HUES48 (cell line): Measurements from ENCODE around the gene PIEZO2.

Source experiments
- H3K27ac ChIP-seq: one replicate; pipeline ENCODE4 v1.7.0; 2013; ENCODE audit warnings: low read depth, low read length, inconsistent platforms
- H3K27me3 ChIP-seq: 2 replicates; pipeline ENCODE4 v1.6.1; 2013; ENCODE audit warnings: mild to moderate bottlenecking, low read length; ENCODE audit not compliant: control insufficient read depth, insufficient read depth
- H3K36me3 ChIP-seq: 2 replicates; pipeline ENCODE4 v1.6.1; 2013; ENCODE audit warnings: low read length; ENCODE audit not compliant: control insufficient read depth, insufficient read depth
- H3K4me1 ChIP-seq: 2 replicates; pipeline ENCODE4 v1.6.1; 2013; ENCODE audit warnings: mild to moderate bottlenecking, low read length; ENCODE audit not compliant: control insufficient read depth, insufficient read depth
- H3K4me3 ChIP-seq: 2 replicates; pipeline ENCODE4 v1.5.1; 2013; ENCODE audit warnings: mild to moderate bottlenecking, low read depth, low read length
- H3K9ac ChIP-seq: 2 replicates; pipeline ENCODE4 v1.6.1; 2013; ENCODE audit warnings: mild to moderate bottlenecking, low read depth, low read length, moderate library complexity
- H3K9me3 ChIP-seq: 2 replicates; pipeline ENCODE4 v1.6.1; 2013; ENCODE audit warnings: low read length; ENCODE audit not compliant: control insufficient read depth, insufficient read depth

The PIEZO2 gene

GRCh38 chr18:10707294-10707693 lies 442.1 kb downstream of the PIEZO2 start:
- Histone ChIP-seq H3K9me3 (no peaks in the 10 kb centered on the region), H3K27me3 (no peaks in the 10 kb centered on the region), H3K36me3 (no peaks in the 10 kb centered on the region), H3K4me1 (no peaks in the 10 kb centered on the region), H3K9ac (no peak overlapping the region), H3K4me3 (no peak overlapping the region), H3K27ac (no peak overlapping the region)

DNA sequence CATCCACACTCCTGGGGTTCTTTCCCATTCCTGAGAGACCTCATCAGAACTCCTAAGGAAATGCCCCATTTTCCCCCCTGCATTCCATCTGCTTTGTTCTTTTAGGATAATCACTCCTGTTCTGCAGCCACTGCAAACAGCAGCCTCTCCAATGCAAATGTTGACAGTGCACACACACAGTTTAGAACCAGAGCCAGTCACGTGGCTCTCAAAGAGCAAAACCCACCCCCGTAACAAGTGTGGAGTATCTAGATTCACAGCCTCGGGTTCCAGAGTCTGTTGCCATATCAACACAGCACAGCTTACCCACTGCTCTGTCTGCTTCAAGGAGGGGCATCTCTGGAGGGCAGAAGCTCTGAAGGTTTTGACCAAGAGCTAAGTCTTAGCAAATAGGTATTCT lies 443.6 kb downstream of the PIEZO2 start:
- no peak overlapping the region for H3K9ac ChIP-seq
- H3K27me3 ChIP-seq, result no peaks in the 10 kb centered on the region
- no peaks in the 10 kb centered on the region for H3K36me3 ChIP-seq
- no peak overlapping the region for H3K4me3 ChIP-seq
- no peak overlapping the region for H3K27ac ChIP-seq
- no peaks in the 10 kb centered on the region for H3K4me1 ChIP-seq
- no peaks in the 10 kb centered on the region for H3K9me3 ChIP-seq

GRCh38 chr18:10705291-10705690 lies 444.1 kb downstream of the PIEZO2 start:
- Histone ChIP-seq H3K36me3 (no peaks in the 10 kb centered on the region), H3K27ac (no peak overlapping the region), H3K4me3 (no peak overlapping the region), H3K9me3 (no peaks in the 10 kb centered on the region), H3K9ac (no peak overlapping the region), H3K4me1 (no peaks in the 10 kb centered on the region), H3K27me3 (no peaks in the 10 kb centered on the region)

- Histone ChIP-seq H3K9ac (no peak overlapping the region), H3K27me3 (no peaks in the 10 kb centered on the region), H3K4me3 (no peak overlapping the region), H3K9me3 (no peaks in the 10 kb centered on the region), H3K36me3 (no peaks in the 10 kb centered on the region), H3K4me1 (no peaks in the 10 kb centered on the region), H3K27ac (no peak overlapping the region)
Measured at GRCh38 chr18:10702206-10702605, 447.2 kb downstream of the PIEZO2 start.

DNA sequence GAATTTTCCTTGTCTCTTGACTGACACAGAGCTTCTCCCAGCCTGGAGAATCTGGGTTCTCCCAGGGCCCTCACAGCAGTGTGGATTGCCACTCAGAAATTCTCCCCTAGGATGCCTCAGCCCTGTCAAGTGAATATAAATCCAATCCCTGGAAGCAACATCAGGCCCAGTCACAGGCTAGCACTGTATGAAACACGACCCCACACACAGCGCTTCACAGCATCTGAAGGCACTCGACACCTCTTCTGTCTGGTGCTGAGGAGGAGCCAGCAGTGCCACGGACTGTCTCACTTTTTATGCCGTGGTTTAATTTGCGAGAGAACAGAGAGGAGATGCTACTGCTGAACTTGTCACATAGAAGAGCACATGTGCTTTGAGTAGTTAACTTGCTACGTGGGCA lies 459.0 kb downstream of the PIEZO2 start:
- Histone ChIP-seq H3K9ac (no peak overlapping the region), H3K9me3 (no peaks in the 10 kb centered on the region), H3K4me3 (no peak overlapping the region), H3K4me1 (no peaks in the 10 kb centered on the region), H3K36me3 (no peaks in the 10 kb centered on the region), H3K27me3 (no peaks in the 10 kb centered on the region), H3K27ac (no peak overlapping the region)

GRCh38 chr18:10690035-10690329 lies 459.4 kb downstream of the PIEZO2 start:
- Histone ChIP-seq H3K36me3 (no peaks in the 10 kb centered on the region), H3K27me3 (no peaks in the 10 kb centered on the region)

DNA sequence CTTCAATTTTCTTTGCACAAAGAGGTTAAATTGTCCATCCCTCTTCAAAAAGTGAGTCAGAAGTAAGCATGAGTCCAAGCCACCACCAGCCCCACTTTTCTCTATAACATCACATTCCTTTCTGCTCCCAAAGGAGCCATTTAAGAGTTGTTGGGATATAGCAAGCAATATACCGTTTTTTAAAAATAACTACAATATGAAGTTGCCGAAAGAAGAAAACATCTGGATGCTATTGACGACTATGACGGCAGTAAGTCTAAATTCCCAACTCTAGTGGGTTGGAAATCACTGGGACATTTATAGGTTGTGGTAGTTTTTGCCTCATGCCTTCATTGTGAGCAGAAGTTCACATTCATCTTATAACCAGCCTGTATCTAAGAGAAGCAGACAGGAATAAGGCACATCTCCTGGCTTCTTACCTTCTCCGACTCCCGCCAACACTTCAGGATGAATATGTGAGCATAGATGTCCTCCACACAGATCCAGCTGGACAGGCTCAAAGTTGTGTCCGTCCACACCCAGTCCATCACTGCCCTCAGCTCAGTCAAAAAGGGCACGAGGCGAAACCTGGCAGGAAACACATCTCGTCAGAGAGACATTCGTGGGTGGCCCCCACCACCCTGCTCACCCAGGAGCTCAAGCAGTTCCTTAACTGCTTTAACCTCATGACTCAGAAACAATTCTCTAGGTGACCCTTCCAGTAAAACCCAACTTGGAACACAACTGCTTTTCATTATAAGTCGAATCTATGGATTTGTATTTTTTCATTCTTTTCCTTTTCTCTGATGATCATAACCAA lies 459.9 kb downstream of the PIEZO2 start:
- no peaks in the 10 kb centered on the region for H3K9me3 ChIP-seq
- H3K4me1 ChIP-seq, result no peaks in the 10 kb centered on the region
- no peak overlapping the region for H3K9ac ChIP-seq
- no peaks in the 10 kb centered on the region for H3K36me3 ChIP-seq
- no peaks in the 10 kb centered on the region for H3K27me3 ChIP-seq
- no peak overlapping the region for H3K4me3 ChIP-seq
- H3K27ac ChIP-seq, result no peak overlapping the region

More at GRCh38 chr18:10690035-10690329, 459.4 kb downstream of the PIEZO2 start:
- Histone ChIP-seq H3K27ac (no peak overlapping the region), H3K4me1 (no peaks in the 10 kb centered on the region), H3K9me3 (no peaks in the 10 kb centered on the region), H3K9ac (no peak overlapping the region), H3K4me3 (no peak overlapping the region)

- no peak overlapping the region for H3K27ac ChIP-seq
- H3K27me3 ChIP-seq, result no peaks in the 10 kb centered on the region
- no peak overlapping the region for H3K9ac ChIP-seq
- H3K9me3 ChIP-seq, result no peaks in the 10 kb centered on the region
- H3K36me3 ChIP-seq, result no peaks in the 10 kb centered on the region
- no peak overlapping the region for H3K4me3 ChIP-seq
- H3K4me1 ChIP-seq, result no peaks in the 10 kb centered on the region
Measured at GRCh38 chr18:10688766-10689165, 460.6 kb downstream of the PIEZO2 start.

- Histone ChIP-seq H3K9me3 (no peaks in the 10 kb centered on the region), H3K27me3 (no peaks in the 10 kb centered on the region), H3K36me3 (no peaks in the 10 kb centered on the region), H3K4me1 (no peaks in the 10 kb centered on the region), H3K4me3 (no peak overlapping the region), H3K9ac (no peak overlapping the region), H3K27ac (no peak overlapping the region)
Measured at GRCh38 chr18:10687161-10687925, 462.0 kb downstream of the PIEZO2 start.

DNA sequence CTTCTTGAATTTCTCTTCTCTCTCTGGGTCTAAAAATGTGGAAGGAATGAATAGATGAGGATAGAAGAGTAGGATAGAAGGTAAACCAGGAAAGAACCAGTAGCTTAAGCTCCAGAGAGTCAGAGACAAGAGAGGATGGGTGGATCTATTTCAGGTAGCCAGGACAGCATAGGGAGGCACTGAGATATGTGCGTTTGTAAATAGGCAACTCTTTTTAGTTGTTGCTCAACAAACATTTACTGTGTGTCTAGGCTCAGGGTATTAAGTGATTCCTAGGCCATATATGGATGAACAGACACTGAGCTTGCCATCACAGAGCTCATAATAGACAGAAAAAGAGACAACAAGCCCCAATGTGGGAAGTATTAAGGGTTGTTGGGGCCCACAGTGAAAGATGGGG lies 463.1 kb downstream of the PIEZO2 start:
- Histone ChIP-seq H3K9ac (no peak overlapping the region), H3K4me1 (no peaks in the 10 kb centered on the region), H3K4me3 (no peak overlapping the region), H3K9me3 (no peaks in the 10 kb centered on the region), H3K27ac (no peak overlapping the region), H3K27me3 (no peaks in the 10 kb centered on the region), H3K36me3 (no peaks in the 10 kb centered on the region)

DNA sequence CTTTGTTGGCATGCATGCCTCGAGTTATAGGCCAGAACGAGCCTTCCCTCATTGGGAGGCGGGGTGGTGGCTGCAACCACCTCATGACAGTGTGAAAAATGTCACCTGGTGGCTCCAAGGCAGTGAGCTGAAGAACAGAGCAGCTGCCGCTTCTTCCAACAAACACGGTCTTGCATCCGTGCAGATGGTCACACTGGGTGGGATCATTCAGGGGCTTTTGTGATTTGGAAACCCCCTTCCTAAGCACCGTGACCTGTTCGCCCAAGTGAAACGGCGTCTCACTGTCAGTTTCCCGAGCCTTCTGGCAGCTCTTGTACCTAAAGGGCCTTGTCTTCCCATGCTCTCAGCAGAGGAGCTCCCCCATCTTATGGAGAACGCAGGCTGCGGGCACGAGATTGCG lies 463.9 kb downstream of the PIEZO2 start:
- Histone ChIP-seq H3K36me3 (no peaks in the 10 kb centered on the region), H3K27me3 (no peaks in the 10 kb centered on the region), H3K4me1 (no peaks in the 10 kb centered on the region), H3K9me3 (no peaks in the 10 kb centered on the region), H3K27ac (no peak overlapping the region), H3K4me3 (no peak overlapping the region), H3K9ac (no peak overlapping the region)
